Cardiac muscle cell (in vitro differentiated cells and primary cell): Measurements from ENCODE around the gene TGFBR1. TPM values are rescaled to one million over a fixed set of nuclear protein-coding genes. Genes with fewer than 3 reads are reported as not detected.
"Not testable (repeated sequence)": the region's sequence is repeated elsewhere in the genome, so short reads cannot be mapped to it uniquely, and the experiment has no call there.

Experiments used
- DNase-seq, 2 donors: peaks; one replicate each; pipeline versions ENCODE4 v3.0.0 to v3.0.0-alpha.2; 2010 to 2017; ENCODE audit warnings: low read depth in 1 of 2, low spot score in 1 of 2
- H3K27ac ChIP-seq: fragments of 200-600 bp; sonication (generic); 2 replicates; pipeline ENCODE4 v1.5.1; 2016
- H3K27me3 ChIP-seq: fragments of 200-600 bp; sonication (generic); 2 replicates; pipeline ENCODE4 v1.6.0; 2016; ENCODE audit warnings: control low read depth
- H3K36me3 ChIP-seq: fragments of 200-600 bp; sonication (generic); 2 replicates; pipeline ENCODE4 v1.5.1; 2016; ENCODE audit warnings: control low read depth
- H3K4me1 ChIP-seq: fragments of 200-600 bp; sonication (generic); 2 replicates; pipeline ENCODE4 v1.8.1; 2017; ENCODE audit warnings: low read depth, mild to moderate bottlenecking, mixed run types
- H3K4me3 ChIP-seq: fragments of 200-600 bp; sonication (generic); 2 replicates; pipeline ENCODE4 v1.5.1; 2016; ENCODE audit warnings: mild to moderate bottlenecking
- H3K9me3 ChIP-seq: fragments of 200-600 bp; sonication (generic); 2 replicates; pipeline ENCODE4 v1.5.1; 2017; ENCODE audit warnings: low read depth, mild to moderate bottlenecking, control low read depth
- CTCF ChIP-seq: IDR thresholded peaks from 2 replicates; pipeline ENCODE4 v1.5.1; 2012; ENCODE audit warnings: low read depth, mild to moderate bottlenecking, low read length
- polyA plus RNA-seq: library from polyadenylated mRNA; unstranded; fragments of >200 nt; fragmentation: Nextera tagmentation; extraction: Ambion mirVana; gene quantifications from 2 replicates; pipeline ENCODE4 v1.2.1, GENCODE V29; 2016
- total RNA-seq: library from RNA; depleted of rRNA; stranded (reverse); fragments of >200 nt; gene quantifications from 2 replicates; pipeline ENCODE4 v1.2.3, GENCODE V29; 2016

TGFBR1 gene
- total and polyA plus RNA-seq, 2 experiments from 2014 or later: 11.1 to 17.2 TPM

DNA sequence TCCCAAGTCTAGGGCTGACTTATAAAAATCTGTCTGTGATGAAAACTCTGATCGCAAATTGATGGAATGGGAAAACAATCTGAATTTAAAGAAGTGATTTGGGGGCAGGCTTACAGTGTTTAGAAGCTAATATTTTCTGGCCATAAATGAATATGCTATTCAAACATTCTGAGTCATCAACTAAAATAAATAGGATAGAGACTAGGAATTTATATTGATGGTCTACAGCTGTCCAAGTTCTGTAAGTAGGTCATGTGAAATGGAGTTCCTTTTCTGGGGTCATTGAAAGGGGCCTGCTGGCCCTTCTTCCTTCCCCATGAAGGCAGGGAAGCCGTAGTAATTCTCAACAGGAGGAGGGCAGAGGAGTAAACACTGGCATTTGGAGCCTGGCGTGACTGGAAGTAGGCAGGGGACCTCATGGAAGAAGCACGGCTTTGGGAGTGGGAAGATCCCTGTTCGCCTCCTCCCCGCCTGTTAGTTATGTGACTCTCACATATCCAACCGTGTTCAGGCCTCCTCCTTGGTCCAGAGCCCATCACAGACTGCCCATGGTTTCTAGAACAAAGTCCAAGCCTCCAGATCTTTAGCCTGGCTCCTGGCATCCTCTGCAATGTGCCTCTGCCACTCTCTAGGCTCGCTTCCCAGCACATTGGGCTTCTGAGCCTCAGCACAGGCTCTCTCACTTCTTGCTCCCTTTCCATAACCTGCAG, 85.1 kb downstream of the TGFBR1 start:
- no peak for TF ChIP-seq CTCF
- DNase-seq: no peak
- Histone ChIP-seq H3K27me3 (no peaks in the 10 kb centered on the region), H3K27ac (no peak overlapping the region), H3K9me3 (no peaks in the 10 kb centered on the region), H3K36me3 (no peaks in the 10 kb centered on the region), H3K4me1 (no peaks in the 10 kb centered on the region), H3K4me3 (no peak overlapping the region)

GRCh38 chr9:99190597-99191283, 85.8 kb downstream of the TGFBR1 start:
- DNase-seq: no peak
- Histone ChIP-seq H3K27ac (no peak overlapping the region), H3K4me3 (no peak overlapping the region), H3K36me3 (no peaks in the 10 kb centered on the region), H3K4me1 (no peaks in the 10 kb centered on the region), H3K9me3 (no peaks in the 10 kb centered on the region), H3K27me3 (no peaks in the 10 kb centered on the region)
- TF ChIP-seq CTCF: no peak

DNA sequence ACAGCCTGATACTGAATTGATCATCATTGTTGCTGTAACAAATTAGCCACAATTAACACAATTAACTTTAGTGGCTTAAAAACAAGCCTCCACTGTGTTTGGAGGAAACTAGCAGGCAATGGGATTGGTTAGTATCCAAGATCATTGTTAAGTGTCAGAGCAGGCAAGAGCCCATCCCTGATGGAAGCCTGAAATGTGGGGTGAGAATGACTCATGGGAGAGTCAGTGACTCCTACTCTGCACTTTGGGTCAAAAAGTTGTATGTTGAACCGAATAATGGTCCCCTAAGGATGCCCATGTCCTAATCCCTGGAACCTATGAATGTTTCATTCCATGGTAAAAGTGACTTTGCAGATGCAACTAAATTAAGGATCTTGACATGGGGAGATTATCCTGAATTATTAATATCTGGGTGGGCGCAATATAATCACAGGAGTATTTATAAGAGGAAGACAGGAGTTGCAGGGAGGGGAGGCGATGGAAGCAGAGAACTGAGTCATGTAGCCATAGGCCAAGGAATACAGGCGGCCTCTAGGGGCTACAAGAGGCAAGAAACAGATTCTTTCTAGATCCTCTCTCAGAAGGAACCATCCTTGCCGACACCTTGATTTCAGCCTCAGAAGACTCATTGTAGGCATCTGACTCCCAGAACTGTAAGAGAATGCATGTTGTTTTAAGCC, 88.0 kb downstream of the TGFBR1 start:
- Histone ChIP-seq H3K9me3 (no peaks in the 10 kb centered on the region), H3K27ac (no peak overlapping the region), H3K27me3 (no peaks in the 10 kb centered on the region), H3K36me3 (no peaks in the 10 kb centered on the region), H3K4me1 (no peaks in the 10 kb centered on the region), H3K4me3 (no peak overlapping the region)
- peak in 1 of 2 donors; percentile 17 for DNase-seq
- TF ChIP-seq CTCF: peak; percentile 34

GRCh38 chr9:99193466-99193821, 88.5 kb downstream of the TGFBR1 start:
- Histone ChIP-seq H3K27ac (no peak overlapping the region), H3K27me3 (no peaks in the 10 kb centered on the region), H3K36me3 (no peaks in the 10 kb centered on the region), H3K9me3 (no peaks in the 10 kb centered on the region), H3K4me1 (no peaks in the 10 kb centered on the region), H3K4me3 (no peak overlapping the region)
- TF ChIP-seq CTCF: no peak
- no peak for DNase-seq

DNA sequence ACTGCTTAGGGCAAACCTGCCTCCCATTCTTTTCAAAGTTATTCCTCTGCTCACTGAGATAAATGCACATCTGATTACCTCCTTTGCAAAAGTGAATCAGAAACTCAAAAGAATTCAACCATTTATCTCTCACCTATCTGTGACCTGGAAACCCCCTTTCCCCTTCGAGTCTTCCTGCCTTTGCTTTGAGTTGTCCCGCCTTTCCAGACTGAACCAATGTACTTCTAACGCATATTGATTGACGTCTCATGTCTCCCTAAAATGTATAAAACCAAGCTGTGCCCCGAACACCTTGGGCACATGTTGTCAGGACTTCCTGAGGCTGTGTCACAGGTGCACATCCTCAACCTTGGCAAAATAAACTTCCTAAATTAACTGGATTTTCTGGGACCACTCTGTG, 91.6 kb downstream of the TGFBR1 start:
- H3K36me3 ChIP-seq, H3K27me3 ChIP-seq, H3K9me3 ChIP-seq, H3K27ac ChIP-seq, DNase-seq, H3K4me1 ChIP-seq, H3K4me3 ChIP-seq: not testable (repeated sequence)

- Histone ChIP-seq H3K4me3 (no peak overlapping the region), H3K27me3 (no peaks in the 10 kb centered on the region), H3K27ac (no peak overlapping the region), H3K4me1 (no peaks in the 10 kb centered on the region), H3K36me3 (no peaks in the 10 kb centered on the region), H3K9me3 (no peaks in the 10 kb centered on the region)
- DNase-seq: no peak
- TF ChIP-seq CTCF: no peak
Measured at GRCh38 chr9:99197124-99197630, 92.3 kb downstream of the TGFBR1 start.
